Chondrocyte (in vitro differentiated cells): ENCODE data around the gene MTA3. TPM values are rescaled to one million over a fixed set of nuclear protein-coding genes. Genes with fewer than 3 reads are reported as not detected.

Experiments used
- DNase-seq: peaks from one replicate; pipeline ENCODE4 v3.0.0; 2021; ENCODE audit warnings: mixed read lengths, low spot score
- H3K27ac Mint-ChIP-seq: one replicate; pipeline ENCODE4 v1.8.0; 2021; ENCODE audit warnings: mild to moderate bottlenecking, moderate library complexity, mixed read lengths; ENCODE audit not compliant: unreplicated experiment
- H3K27me3 Mint-ChIP-seq: 2 replicates; pipeline ENCODE4 v1.8.0; 2021; ENCODE audit warnings: low read depth, mixed read lengths
- H3K36me3 Mint-ChIP-seq: 2 replicates; pipeline ENCODE4 v1.8.0; 2021; ENCODE audit warnings: low read depth, mixed read lengths
- H3K4me1 Mint-ChIP-seq: 2 replicates; pipeline ENCODE4 v1.8.0; 2021; ENCODE audit warnings: low read depth, mild to moderate bottlenecking, mixed read lengths
- H3K4me3 Mint-ChIP-seq: one replicate; pipeline ENCODE4 v1.8.0; 2021; ENCODE audit warnings: mild to moderate bottlenecking, moderate library complexity, mixed read lengths; ENCODE audit not compliant: unreplicated experiment
- H3K9me3 Mint-ChIP-seq: 2 replicates; pipeline ENCODE4 v1.8.0; 2021; ENCODE audit warnings: low read depth, mixed read lengths
- CTCF ChIP-seq: fragments of 200-600 bp; sonication (generic); IDR thresholded peaks from 2 replicates; pipeline ENCODE4 v1.5.0; 2021; ENCODE audit warnings: antibody characterized with exemption, mild to moderate bottlenecking, moderate library complexity
- total RNA-seq: library from RNA; stranded (reverse); gene quantifications from 3 replicates; pipeline ENCODE4 v1.2.1, GENCODE V29; 2021

The MTA3 gene
- total RNA-seq, 1 donor from 2014 or later = 39.3 TPM

- no peak for TF ChIP-seq CTCF
- Mint-ChIP-seq H3K27me3 (no peaks in the 10 kb centered on the region), H3K4me1 (peaks cover 11% of the 10 kb centered on the region), H3K27ac (no peak overlapping the region), H3K36me3 (peaks cover 3% of the 10 kb centered on the region), H3K4me3 (no peak overlapping the region), H3K9me3 (no peaks in the 10 kb centered on the region)
- no peak for DNase-seq
Observed at GRCh38 chr2:42781181-42781580, 212.7 kb downstream of the MTA3 start.

- no peak for DNase-seq
- Mint-ChIP-seq H3K9me3 (no peaks in the 10 kb centered on the region), H3K27ac (no peak overlapping the region), H3K36me3 (peaks cover 3% of the 10 kb centered on the region), H3K4me1 (peaks cover 6% of the 10 kb centered on the region), H3K27me3 (no peaks in the 10 kb centered on the region), H3K4me3 (no peak overlapping the region)
- TF ChIP-seq CTCF = no peak
Observed at GRCh38 chr2:42783511-42783910, 215.1 kb downstream of the MTA3 start.

- peaks cover 3% of the 10 kb centered on the region for H3K36me3 Mint-ChIP-seq
- no peaks in the 10 kb centered on the region for H3K27me3 Mint-ChIP-seq
- TF ChIP-seq CTCF = no peak
- no peaks in the 10 kb centered on the region for H3K9me3 Mint-ChIP-seq
- H3K4me1 Mint-ChIP-seq = peaks cover 3% of the 10 kb centered on the region
- no peak for DNase-seq
- no peak overlapping the region for H3K27ac Mint-ChIP-seq
- no peak overlapping the region for H3K4me3 Mint-ChIP-seq
Observed at GRCh38 chr2:42784204-42784880, 215.9 kb downstream of the MTA3 start.

- Mint-ChIP-seq H3K36me3 (peaks cover 3% of the 10 kb centered on the region), H3K4me1 (peaks cover 13% of the 10 kb centered on the region), H3K4me3 (no peak overlapping the region), H3K27me3 (no peaks in the 10 kb centered on the region), H3K9me3 (no peaks in the 10 kb centered on the region), H3K27ac (no peak overlapping the region)
- no peak for TF ChIP-seq CTCF
- DNase-seq = no peak
Observed at GRCh38 chr2:42786561-42787345, 218.3 kb downstream of the MTA3 start.

- no peak for DNase-seq
- Mint-ChIP-seq H3K36me3 (peaks cover 3% of the 10 kb centered on the region), H3K9me3 (no peaks in the 10 kb centered on the region), H3K27me3 (no peaks in the 10 kb centered on the region), H3K4me3 (no peak overlapping the region), H3K4me1 (peaks cover 15% of the 10 kb centered on the region), H3K27ac (no peak overlapping the region)
- no peak for TF ChIP-seq CTCF
Observed at GRCh38 chr2:42787424-42787787, 219.0 kb downstream of the MTA3 start.
